HG02870 (cell line): Measurements from ENCODE around the gene MPP3.

ENCODE experiments used
- ATAC-seq: cut with Tn5 transposase; IDR thresholded peaks from one replicate; pipeline ENCODE4 v1.9.1; 2021; ENCODE audit warnings: mild to moderate bottlenecking, moderate library complexity; ENCODE audit not compliant: unreplicated experiment

Gene MPP3

DNA sequence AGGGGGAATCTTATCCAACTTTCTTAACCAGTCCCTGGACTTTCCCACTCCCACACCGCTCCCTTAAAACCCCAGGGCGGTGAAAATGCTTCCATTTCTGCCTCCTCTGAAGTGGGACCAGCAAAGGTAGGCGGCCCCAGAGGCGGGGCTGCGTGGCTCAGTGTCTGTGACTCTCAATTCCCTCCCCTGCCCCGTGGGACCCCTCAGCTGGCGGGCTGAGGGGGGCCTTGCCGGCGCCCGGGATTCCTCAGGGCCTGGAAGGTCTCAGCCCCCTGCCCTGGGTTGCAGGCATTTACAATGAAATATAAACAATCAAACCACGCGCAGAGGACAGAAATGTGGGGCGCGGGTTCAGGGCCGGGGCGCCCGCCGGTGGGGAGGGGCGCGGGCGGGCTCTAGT is 78.0 kb downstream of the MPP3 start:
- ATAC-seq, result no peak

DNA sequence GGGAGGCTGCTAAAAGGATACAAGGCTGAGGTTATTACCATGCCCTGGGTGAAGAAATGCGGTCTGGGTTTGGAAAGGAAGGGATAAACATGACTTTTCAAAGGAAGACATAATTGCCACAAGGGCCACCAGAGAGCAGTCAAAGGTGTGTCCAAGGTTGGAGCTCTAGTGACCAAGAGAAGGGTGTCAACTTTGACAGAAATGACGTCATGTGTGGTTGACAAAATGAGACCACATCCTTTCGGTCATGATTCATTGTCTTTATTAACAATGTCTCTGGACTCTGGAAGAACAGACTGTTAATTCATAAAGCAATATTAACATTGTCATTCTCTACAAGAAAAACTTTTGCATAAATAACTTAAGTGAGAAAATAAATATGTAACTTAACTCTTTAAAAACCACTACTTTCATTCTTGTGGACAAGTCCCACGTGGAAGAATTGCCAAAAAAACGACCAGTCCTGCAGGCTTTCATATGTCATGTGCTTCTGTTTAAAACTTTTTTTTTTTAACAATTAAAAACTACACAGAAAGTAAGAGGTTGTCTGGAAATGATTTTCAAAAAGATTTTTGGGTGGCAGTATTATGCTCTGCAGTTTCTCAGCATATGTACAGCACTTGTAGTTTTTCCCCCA is 79.3 kb downstream of the MPP3 start:
- no peak for ATAC-seq
